T-helper 1 cell treated with Interleukin-12 subunit alpha and Interleukin-12 subunit beta and Interleukin-4 antibody, amounts not matched to agents 30 μg/mL and 1 μg/mL, for 36 hours (primary cell): ENCODE data around the gene MYOM3.

Experiments used
- H3K27ac Mint-ChIP-seq: one replicate; pipeline ENCODE4 v1.8.0; 2021; ENCODE audit warnings: mild to moderate bottlenecking, mixed read lengths
- H3K27me3 Mint-ChIP-seq: one replicate; pipeline ENCODE4 v1.8.0; 2021; ENCODE audit warnings: low read depth, mixed read lengths
- H3K36me3 Mint-ChIP-seq: one replicate; pipeline ENCODE4 v1.8.0; 2021; ENCODE audit warnings: low read depth, mixed read lengths
- H3K4me1 Mint-ChIP-seq: one replicate; pipeline ENCODE4 v1.8.0; 2021; ENCODE audit warnings: low read depth, mixed read lengths
- H3K4me3 Mint-ChIP-seq: one replicate; pipeline ENCODE4 v1.8.0; 2021; ENCODE audit warnings: mild to moderate bottlenecking, moderate library complexity, mixed read lengths
- H3K9me3 Mint-ChIP-seq: one replicate; pipeline ENCODE4 v1.8.0; 2021; ENCODE audit warnings: mixed read lengths

The MYOM3 gene

GRCh38 chr1:24100945-24101737, 10.8 kb downstream of the MYOM3 start:
- Mint-ChIP-seq H3K36me3 (no peaks in the 10 kb centered on the region), H3K4me1 (no peaks in the 10 kb centered on the region), H3K9me3 (no peaks in the 10 kb centered on the region), H3K27me3 (no peaks in the 10 kb centered on the region), H3K27ac (no peak overlapping the region), H3K4me3 (no peak overlapping the region)

GRCh38 chr1:24098943-24099638, 12.8 kb downstream of the MYOM3 start:
- Mint-ChIP-seq H3K4me1 (no peaks in the 10 kb centered on the region), H3K27ac (no peak overlapping the region), H3K4me3 (no peak overlapping the region), H3K36me3 (no peaks in the 10 kb centered on the region), H3K9me3 (no peaks in the 10 kb centered on the region), H3K27me3 (no peaks in the 10 kb centered on the region)

GRCh38 chr1:24098102-24098501, 13.8 kb downstream of the MYOM3 start:
- no peak overlapping the region for H3K27ac Mint-ChIP-seq

GRCh38 chr1:24097663-24098062, 14.3 kb downstream of the MYOM3 start:
- H3K9me3 Mint-ChIP-seq, result no peaks in the 10 kb centered on the region
- no peaks in the 10 kb centered on the region for H3K4me1 Mint-ChIP-seq
- H3K27ac Mint-ChIP-seq, result no peak overlapping the region
- no peaks in the 10 kb centered on the region for H3K36me3 Mint-ChIP-seq
- no peak overlapping the region for H3K4me3 Mint-ChIP-seq
- H3K27me3 Mint-ChIP-seq, result no peaks in the 10 kb centered on the region

More at GRCh38 chr1:24098102-24098501, 13.8 kb downstream of the MYOM3 start:
- no peaks in the 10 kb centered on the region for H3K27me3 Mint-ChIP-seq
- H3K9me3 Mint-ChIP-seq, result no peaks in the 10 kb centered on the region
- no peaks in the 10 kb centered on the region for H3K36me3 Mint-ChIP-seq
- H3K4me3 Mint-ChIP-seq, result no peak overlapping the region
- no peaks in the 10 kb centered on the region for H3K4me1 Mint-ChIP-seq

- Mint-ChIP-seq H3K36me3 (no peaks in the 10 kb centered on the region), H3K27ac (no peak overlapping the region), H3K4me3 (no peak overlapping the region), H3K27me3 (no peaks in the 10 kb centered on the region), H3K9me3 (no peaks in the 10 kb centered on the region), H3K4me1 (no peaks in the 10 kb centered on the region)
These were observed 15.2 kb downstream of the MYOM3 start for GRCh38 chr1:24096739-24097103.

- no peak overlapping the region for H3K4me3 Mint-ChIP-seq
- H3K4me1 Mint-ChIP-seq, result no peaks in the 10 kb centered on the region
- H3K27me3 Mint-ChIP-seq, result no peaks in the 10 kb centered on the region
- no peaks in the 10 kb centered on the region for H3K36me3 Mint-ChIP-seq
- H3K9me3 Mint-ChIP-seq, result no peaks in the 10 kb centered on the region
- H3K27ac Mint-ChIP-seq, result no peak overlapping the region
These were observed 15.8 kb downstream of the MYOM3 start for GRCh38 chr1:24096009-24096738.

- no peaks in the 10 kb centered on the region for H3K36me3 Mint-ChIP-seq
- no peaks in the 10 kb centered on the region for H3K9me3 Mint-ChIP-seq
- H3K4me3 Mint-ChIP-seq, result no peak overlapping the region
- H3K27ac Mint-ChIP-seq, result no peak overlapping the region
- no peaks in the 10 kb centered on the region for H3K27me3 Mint-ChIP-seq
- no peaks in the 10 kb centered on the region for H3K4me1 Mint-ChIP-seq
These were observed 16.6 kb downstream of the MYOM3 start for GRCh38 chr1:24095140-24095859.

GRCh38 chr1:24094554-24094953, 17.4 kb downstream of the MYOM3 start:
- Mint-ChIP-seq H3K27me3 (no peaks in the 10 kb centered on the region), H3K27ac (no peak overlapping the region)

GRCh38 chr1:24093732-24094131, 18.2 kb downstream of the MYOM3 start:
- H3K4me1 Mint-ChIP-seq, result no peaks in the 10 kb centered on the region
- no peak overlapping the region for H3K27ac Mint-ChIP-seq
- H3K4me3 Mint-ChIP-seq, result no peak overlapping the region
- no peaks in the 10 kb centered on the region for H3K36me3 Mint-ChIP-seq
- no peaks in the 10 kb centered on the region for H3K27me3 Mint-ChIP-seq
- no peaks in the 10 kb centered on the region for H3K9me3 Mint-ChIP-seq

More at GRCh38 chr1:24094554-24094953, 17.4 kb downstream of the MYOM3 start:
- Mint-ChIP-seq H3K36me3 (no peaks in the 10 kb centered on the region), H3K9me3 (no peaks in the 10 kb centered on the region), H3K4me3 (no peak overlapping the region), H3K4me1 (no peaks in the 10 kb centered on the region)

GRCh38 chr1:24092979-24093378, 19.0 kb downstream of the MYOM3 start:
- no peak overlapping the region for H3K27ac Mint-ChIP-seq
- no peaks in the 10 kb centered on the region for H3K9me3 Mint-ChIP-seq
- no peaks in the 10 kb centered on the region for H3K27me3 Mint-ChIP-seq
- no peak overlapping the region for H3K4me3 Mint-ChIP-seq
- no peaks in the 10 kb centered on the region for H3K36me3 Mint-ChIP-seq
- no peaks in the 10 kb centered on the region for H3K4me1 Mint-ChIP-seq

- Mint-ChIP-seq H3K4me1 (no peaks in the 10 kb centered on the region), H3K9me3 (no peaks in the 10 kb centered on the region), H3K4me3 (no peak overlapping the region), H3K27me3 (no peaks in the 10 kb centered on the region), H3K27ac (no peak overlapping the region), H3K36me3 (no peaks in the 10 kb centered on the region)
These were observed 19.9 kb downstream of the MYOM3 start for GRCh38 chr1:24091971-24092482.

GRCh38 chr1:24090736-24091135, 21.2 kb downstream of the MYOM3 start:
- Mint-ChIP-seq H3K36me3 (no peaks in the 10 kb centered on the region), H3K4me3 (no peak overlapping the region), H3K4me1 (no peaks in the 10 kb centered on the region), H3K27me3 (peaks cover under 1% of the 10 kb centered on the region), H3K27ac (no peak overlapping the region), H3K9me3 (no peaks in the 10 kb centered on the region)

- Mint-ChIP-seq H3K4me1 (no peaks in the 10 kb centered on the region), H3K9me3 (no peaks in the 10 kb centered on the region), H3K27me3 (peaks cover 8% of the 10 kb centered on the region), H3K36me3 (no peaks in the 10 kb centered on the region), H3K4me3 (no peak overlapping the region), H3K27ac (no peak overlapping the region)
These were observed 22.0 kb downstream of the MYOM3 start for GRCh38 chr1:24089743-24090555.
